ENCODE data around the gene KCNQ2.

GRCh38 chr20:63494084-63494419 lies 21.6 kb upstream of the KCNQ2 start:
- no peak for TF ChIP-seq CTCF (IDR thresholded peaks at IDR 0.05; ENCODE audit: insufficient read depth, low read length, poor library complexity, severe bottlenecking)
- TF ChIP-seq EZH2phosphoT487 (conservative IDR thresholded peaks at IDR 0.05; ENCODE audit: low read length) = no peak

Data from SU-DHL-6 (cell line).